ENCODE results near the gene MRTFA.
"Not testable (repeated sequence)": the region's sequence is repeated elsewhere in the genome, so short reads cannot be mapped to it uniquely, and the experiment has no call there.

MRTFA gene

GRCh38 chr22:40406063-40406890 lies 230.2 kb downstream of the MRTFA start:
- DNase-seq, result no peak

DNA sequence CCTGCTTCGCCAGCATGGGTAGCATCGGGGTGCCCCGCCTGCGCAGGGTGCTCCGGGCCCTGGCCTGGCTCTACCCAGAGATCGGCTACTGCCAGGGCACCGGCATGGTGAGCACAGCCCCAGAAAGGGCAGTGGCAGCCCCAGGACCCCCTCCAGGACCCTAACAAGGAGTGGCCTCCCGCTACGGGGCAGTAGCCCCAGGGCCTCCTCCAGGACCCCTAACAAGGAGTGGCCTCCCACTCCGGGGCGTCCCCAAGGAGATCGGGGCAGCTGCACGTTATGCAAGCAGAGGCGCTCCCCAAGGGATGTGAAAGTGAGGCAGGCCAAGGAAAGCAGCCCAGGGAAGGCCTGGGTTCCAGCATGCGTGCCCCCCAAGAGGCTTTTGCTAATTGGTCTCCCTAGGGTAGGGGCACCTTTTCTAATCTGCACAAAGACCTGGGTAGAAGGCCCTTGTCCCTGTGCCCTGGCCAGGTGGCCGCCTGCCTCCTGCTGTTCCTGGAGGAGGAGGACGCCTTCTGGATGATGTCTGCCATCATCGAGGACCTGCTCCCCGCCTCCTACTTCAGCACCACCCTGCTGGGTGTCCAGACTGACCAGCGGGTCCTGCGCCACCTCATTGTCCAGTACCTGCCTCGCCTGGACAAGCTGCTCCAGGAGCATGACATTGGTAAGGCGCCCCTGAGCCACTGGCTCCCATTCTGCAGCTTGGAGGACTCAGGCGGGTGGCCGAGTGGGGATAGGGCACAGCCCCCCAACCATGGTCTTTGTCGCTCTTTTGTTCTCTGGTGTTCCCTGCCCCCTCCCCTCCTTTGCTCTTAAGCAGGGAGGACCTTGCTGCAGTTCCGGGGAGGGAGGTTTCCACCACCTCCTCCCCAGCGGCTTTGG lies 231.1 kb downstream of the MRTFA start:
- DNase-seq, result no peak

GRCh38 chr22:40404251-40405177 lies 232.0 kb downstream of the MRTFA start:
- no peak for DNase-seq

DNA sequence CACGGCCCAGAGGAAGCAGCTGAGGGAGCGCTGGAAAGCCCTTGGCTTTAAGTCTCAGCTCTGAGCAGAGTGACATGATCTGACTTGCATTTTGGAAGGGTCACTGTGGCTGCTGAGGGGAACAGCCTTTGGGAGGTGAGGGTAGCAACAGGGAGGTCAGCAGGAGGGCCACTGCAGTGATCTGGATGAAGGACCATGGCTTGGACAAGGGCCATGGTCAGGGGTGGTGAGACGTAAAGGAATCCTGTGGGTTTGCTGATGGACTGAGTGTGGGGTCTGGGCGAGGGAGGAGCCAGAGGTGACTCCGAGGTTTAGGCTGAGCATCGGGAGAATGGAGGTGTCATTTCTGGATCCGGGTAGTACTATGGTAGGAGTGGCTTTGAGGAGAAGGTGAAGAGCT lies 232.9 kb downstream of the MRTFA start:
- no peak for DNase-seq

- DNase-seq, result no peak
Measured at GRCh38 chr22:40403141-40403540, 233.4 kb downstream of the MRTFA start.

GRCh38 chr22:40401981-40402406 lies 234.5 kb downstream of the MRTFA start:
- no peak for DNase-seq

DNA sequence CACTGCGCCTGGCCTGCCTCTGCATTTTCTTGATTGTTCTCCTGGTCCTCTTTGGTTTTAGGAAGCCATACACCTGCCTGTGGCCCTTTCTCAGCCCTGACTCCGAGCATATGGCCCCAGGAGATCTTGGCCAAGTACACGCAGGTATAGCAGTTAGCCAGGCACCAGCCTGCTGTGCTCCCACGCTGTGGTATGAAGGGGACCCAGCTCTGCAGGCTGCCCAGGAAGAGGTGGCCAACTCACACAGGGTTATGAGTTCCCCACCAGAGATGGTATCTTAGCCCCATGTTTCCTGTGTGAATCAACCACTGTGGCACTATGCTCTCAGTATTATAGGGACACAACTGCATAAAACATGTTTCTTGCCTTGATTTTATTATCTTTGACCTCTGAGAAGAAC lies 235.0 kb downstream of the MRTFA start:
- no peak for DNase-seq

GRCh38 chr22:40400159-40400558 lies 236.4 kb downstream of the MRTFA start:
- DNase-seq, result no peak

DNA sequence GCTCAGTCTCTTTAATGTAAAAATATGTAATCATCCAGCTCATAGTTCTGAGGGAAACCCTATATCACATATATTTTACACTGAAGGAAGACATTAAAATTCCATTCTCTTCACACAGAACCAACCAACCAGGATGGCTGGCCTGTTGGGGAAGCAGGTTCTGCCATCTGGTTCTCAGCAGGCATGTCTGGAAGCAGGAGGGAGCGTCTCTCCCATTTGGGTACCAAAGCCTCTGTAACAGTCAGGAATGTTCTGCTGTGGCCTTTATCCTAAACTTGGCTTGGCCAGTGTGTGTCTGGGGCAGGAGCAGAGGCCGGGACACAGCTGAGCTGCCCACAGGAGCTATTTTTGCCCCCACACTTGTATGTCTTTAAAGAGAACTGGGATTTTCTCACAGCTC lies 236.9 kb downstream of the MRTFA start:
- no peak for DNase-seq

- no peak for DNase-seq
Measured at GRCh38 chr22:40397396-40397795, 239.1 kb downstream of the MRTFA start.

DNA sequence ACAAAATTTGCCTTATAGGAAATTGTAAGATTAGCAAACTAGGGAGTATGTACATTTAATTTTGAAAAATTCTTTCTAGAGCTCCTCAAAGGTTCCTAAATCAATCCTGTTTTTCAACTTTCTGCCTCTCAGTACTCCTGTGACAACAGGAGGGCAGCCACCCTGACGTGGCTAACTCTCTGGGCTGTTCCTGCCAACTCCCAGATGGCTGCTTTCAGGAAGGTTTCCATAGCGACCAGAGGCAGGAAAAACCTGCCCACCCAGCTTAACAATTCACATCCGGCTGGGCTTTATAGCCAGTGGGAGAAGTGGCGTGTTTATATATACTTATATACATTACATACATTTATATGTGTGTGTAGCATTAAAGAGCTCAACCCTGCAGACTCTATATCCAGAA lies 239.6 kb downstream of the MRTFA start:
- peak; percentile 78 for DNase-seq

GRCh38 chr22:40395607-40396006 lies 240.9 kb downstream of the MRTFA start:
- no peak for DNase-seq

DNA sequence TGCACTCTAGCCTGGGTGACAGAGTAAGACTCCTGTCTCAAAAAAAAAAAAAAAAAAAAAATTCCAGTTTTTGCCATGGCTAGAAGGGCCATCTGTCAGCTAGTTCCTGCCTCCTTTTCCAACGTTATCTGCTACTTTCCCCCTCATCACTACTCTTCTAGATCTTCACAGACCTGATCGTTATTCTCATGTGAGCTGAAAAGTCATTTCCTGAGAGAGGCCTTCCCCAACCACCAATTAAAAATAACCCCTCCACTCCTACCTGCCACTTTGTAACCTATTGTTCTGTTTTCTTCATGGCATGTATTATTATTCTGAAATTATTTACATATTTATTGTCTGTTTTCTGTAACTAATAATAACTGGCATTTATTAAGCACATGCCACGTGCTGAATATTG lies 241.9 kb downstream of the MRTFA start:
- DNase-seq, result no peak

DNA sequence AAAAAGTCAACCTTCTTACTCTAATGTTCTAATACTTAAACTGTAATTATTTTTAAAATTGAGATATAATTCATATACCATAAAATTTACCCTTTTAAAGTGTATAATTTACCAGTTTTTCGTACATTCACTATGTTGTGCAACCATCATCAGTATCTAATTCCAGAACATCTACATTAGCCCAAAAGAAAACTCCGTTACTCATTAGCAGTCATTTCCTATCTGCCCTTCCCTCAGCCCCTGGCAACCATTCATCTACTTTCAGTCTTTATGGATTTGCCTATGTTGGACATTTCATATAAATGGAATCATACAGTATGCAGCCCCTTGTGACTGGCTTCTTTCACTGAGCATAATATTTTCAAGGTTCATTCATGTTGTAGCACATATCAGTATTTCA lies 243.9 kb downstream of the MRTFA start:
- DNase-seq, result no peak

DNA sequence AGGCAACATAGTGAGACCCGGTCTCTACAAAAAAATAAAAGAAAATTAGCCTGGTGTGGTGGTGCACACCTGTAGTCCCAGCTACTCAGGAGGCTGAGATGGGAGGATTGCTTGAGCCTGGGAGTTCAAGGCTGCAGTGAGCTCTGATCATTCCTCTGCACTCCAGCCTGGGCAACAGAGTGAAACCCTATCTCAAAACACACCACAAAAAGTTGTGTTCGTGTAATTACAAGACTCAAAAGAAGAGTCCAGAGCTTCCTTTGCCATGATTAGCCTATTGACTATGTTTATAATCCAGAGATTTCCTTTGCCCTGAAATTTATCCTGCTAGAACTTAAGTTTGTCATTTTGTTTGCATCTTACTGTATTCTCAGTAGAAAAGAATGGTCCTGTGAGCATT lies 245.1 kb downstream of the MRTFA start:
- no peak for DNase-seq

- DNase-seq, result no peak
Measured at GRCh38 chr22:40388231-40388630, 248.3 kb downstream of the MRTFA start.

DNA sequence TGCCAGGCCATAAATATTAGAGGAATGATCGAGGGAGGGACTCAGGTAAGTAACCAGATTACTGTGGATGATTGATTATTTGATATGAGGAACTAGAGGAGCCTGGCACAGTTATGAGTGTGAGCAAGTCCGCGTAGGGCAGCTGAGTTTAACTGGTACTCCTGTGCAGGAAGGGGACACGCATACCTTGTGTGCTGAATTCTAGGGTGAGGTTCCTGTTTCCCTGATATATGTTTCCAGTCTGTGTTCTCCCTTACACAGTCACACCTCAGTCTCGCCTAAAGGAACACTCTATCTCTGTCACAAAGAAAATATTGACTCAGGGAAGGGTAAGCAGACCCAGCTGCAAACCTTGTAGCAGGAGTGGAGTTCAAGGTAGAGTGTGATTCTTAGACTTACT lies 248.8 kb downstream of the MRTFA start:
- DNase-seq, result peak; percentile 30

GRCh38 chr22:40385036-40385782 lies 251.3 kb downstream of the MRTFA start:
- DNase-seq, result no peak

DNA sequence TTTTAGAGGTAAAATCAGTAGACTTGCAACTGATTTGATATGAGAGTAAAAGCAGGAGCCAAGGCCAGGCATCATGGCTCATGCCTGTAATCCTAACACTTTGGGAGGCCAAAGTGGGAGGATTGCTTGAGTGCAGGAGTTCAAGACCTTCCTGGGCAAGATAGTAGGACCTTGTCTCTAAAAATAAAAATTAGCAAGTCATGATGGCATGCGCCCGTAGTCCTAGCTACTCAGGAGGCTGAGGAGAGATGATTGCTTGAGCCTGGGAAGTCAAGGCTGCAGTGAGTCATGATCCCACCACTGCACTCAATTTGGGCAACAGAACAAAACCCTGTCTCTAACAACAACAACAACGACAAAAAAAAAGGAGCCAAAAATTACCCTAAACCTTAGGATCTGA lies 252.6 kb downstream of the MRTFA start:
- DNase-seq, result no peak

- no peak for DNase-seq
Measured at GRCh38 chr22:40381461-40381860, 255.1 kb downstream of the MRTFA start.

DNA sequence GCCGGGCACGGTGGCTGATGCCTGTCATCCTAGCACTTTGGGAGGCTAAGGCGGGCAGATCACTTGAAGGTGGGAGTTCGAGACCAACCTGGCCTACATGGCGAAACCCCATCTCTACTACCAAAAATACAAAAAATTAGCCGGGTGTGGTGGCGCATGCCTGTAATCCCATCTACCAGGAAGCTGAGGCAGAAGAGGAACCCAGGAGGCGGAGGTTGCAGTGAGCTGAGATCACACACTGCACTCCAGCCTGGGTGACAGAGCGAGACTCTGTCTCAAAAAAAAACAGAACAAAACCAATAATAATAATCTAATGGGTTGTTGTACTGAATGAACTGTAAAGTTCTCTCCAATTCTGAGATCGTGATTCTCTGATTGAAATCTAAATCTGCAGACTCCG lies 258.1 kb downstream of the MRTFA start:
- not testable (repeated sequence) for DNase-seq

DNA sequence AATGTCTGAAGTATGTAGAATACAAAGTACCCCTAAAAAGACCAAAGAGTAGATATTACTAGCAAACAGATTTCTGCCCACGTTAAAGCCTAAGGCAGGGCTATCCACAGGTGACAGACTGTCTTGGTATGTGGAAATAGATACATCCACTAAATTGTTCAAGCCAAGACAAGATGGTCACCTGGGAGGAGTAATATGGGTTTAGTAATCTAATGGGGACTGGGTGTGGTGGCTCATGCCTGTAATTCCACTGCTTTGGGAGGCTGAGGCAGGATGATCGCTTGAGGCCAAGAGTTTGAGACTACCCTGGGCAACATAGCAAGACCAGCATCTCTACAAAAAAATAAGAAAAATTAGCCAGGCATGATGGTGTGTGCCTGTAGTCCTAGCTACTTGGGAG lies 258.6 kb downstream of the MRTFA start:
- DNase-seq, result no peak
